Inferior parietal cortex (tissue), 1 donor: Measurements from ENCODE around the gene SOX14.

Experiments
- DNase-seq: peaks from one replicate; pipeline ENCODE4 v3.0.0-alpha.2; 2016; ENCODE audit errors: extremely low spot score

SOX14 gene

DNA sequence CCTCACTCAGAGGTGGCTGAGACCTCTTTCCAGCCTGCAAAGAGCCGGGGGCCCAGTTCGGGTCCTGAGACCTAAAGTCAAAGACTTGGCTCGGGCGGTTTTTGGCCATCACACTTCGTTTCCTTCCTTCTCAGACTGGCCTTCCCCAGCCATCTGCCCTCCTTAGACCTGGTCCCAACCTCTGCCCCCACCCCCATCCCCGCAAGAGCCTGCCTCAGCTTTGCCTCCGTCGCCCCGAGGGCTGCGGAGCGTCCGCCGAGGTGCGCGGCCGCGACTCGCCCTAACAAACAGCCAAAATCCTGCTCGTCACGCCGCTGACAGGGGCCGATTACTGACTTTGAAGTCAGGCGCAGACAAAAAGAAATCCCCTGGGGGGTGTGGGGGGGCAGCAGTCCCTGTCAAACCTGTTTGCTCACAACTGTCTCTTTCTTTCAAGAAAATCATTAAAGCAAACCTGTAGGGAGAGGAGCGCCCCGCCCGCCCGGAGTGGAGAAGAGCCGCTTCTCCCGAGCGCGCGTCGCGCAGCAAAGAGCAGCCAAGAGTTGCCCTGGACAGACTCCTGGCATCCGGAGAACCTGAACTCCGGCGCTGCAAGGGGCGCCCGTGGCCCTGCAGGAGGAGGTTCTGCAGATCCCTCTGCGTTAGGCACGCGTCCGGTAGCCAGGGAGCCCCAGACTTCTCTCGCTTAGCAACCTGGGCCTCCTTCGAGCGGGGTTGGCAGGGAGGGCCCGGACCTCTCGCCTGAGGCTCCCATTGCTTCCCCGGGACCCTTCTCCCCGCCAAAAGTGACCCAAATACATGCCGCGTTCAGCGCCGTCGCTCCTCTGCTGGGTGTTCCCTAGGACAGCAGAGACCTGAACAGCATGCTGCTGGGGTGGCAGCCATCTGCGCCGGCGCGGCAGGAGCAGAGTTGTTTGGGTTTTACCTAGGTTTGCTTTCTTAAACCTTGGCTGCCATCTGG lies 4.5 kb downstream of the SOX14 start:
- no peak for DNase-seq

DNA sequence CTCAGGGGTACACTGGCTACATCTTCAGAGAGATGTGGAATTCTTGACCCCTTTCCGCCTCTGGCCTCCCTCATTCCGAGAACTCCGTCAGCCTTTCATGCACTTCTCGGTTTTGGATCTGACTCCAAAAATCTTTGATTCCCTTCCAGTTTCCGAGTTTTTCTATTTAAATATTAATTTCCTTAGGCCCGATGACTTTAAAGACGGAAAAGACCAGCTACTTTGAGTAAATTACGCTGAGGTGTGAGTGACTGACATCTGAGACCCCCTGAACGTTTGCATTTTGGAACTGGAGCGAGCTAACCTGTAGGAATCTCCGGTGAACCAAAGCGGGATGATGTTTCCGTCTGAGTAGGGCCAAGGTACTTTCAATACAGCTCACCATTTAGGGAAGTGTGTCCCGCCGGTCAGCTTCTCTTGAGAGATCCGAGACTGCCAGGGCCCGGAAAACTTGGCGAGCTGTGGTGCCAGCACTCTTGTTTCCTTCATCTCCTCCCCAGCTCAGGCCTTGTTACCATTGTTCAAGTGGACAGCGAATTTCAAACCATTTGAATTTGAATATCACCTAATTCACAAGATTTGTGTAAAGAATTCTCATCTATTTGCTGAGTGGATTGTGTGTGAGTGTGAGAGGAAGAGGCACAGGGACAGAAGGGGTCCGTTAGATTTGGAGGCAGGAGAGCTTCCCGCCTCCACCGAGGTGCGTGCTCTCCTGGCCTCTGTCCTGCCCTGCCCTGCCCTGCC lies 5.4 kb downstream of the SOX14 start:
- DNase-seq: no peak

DNA sequence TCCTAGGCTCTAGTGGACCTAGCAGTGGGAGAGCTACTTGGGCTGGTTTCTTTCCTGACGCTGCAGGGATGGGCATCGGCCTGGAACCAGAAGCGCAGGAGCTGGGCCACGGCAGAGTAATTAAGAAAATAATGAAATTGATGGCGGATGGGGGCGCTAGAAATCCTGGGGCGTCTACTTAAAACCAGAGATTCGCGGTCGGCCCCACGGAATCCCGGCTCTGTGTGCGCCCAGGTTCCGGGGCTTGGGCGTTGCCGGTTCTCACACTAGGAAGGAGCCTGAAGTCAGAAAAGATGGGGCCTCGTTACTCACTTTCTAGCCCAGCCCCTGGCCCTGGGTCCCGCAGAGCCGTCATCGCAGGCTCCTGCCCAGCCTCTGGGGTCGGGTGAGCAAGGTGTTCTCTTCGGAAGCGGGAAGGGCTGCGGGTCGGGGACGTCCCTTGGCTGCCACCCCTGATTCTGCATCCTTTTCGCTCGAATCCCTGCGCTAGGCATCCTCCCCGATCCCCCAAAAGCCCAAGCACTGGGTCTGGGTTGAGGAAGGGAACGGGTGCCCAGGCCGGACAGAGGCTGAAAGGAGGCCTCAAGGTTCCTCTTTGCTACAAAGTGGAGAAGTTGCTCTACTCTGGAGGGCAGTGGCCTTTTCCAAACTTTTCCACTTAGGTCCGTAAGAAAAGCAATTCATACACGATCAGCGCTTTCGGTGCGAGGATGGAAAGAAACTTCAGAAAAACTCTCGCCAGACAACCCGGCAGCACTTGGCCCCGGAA lies 6.1 kb downstream of the SOX14 start:
- no peak for DNase-seq

DNA sequence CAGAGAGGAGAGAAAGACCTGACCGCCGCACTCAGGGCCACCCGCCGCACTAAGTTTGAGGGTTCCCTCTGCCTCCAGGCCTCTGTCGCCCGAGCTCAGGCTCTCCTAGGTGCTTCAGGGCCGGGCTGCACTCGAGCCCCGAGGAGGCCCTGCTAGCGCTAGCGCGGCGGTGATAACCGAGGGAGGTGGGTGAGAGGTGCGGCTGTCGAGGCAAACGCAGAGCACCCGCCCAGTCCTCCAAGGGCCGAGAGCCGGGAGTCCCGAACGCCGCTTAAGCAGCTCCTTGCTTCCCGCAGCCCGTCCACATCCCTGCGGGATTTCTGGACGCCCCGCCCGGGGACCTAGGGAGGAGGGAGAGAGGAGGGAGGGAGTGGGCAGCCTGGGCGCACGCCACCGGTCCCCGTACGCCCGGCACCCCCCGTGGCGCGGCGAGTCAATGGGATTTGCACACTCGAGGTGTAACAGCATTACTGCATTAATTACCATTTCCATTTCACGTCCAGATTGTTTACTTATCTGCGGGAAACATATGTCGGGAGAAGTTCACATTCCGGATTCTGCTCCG lies 6.8 kb downstream of the SOX14 start:
- no peak for DNase-seq

DNA sequence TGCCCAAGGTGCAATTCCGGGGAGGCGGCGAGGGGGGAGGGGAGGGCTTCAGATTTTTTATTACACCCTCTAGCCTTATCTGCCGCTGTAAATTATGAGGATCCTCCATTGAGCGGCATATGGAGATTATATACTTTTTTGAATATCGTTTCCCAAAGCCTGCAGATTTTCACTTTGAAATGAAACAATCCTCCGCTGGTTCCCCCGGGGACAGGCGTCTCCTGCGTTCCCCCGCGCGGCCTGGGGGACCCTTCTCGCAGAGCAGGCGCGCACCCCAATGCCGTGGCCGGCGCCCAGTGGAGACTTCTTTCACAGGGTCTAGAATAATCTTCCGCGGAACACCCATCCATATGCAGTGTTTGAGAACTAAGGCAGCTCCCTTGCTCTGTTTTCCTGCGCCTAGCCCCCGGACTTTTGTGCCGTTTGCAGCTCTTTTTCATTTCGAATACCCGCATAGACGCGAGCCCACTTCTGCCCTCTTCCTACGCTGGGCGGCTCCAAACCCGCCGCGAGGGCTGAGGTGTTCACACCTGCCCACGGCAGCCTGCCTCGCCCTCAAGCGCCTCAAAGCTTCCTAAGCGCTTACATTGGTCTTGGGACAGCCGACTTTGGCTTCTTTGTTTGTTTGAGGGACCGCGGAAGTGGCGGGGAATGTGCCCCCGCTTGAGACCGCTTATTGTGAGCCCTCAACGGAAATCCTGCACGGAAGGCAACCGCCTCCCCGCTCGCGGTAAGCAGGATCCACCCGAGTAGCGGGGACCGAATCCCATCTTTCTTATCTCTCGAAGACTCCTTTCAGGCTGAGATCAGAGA lies 7.5 kb downstream of the SOX14 start:
- DNase-seq: no peak

DNA sequence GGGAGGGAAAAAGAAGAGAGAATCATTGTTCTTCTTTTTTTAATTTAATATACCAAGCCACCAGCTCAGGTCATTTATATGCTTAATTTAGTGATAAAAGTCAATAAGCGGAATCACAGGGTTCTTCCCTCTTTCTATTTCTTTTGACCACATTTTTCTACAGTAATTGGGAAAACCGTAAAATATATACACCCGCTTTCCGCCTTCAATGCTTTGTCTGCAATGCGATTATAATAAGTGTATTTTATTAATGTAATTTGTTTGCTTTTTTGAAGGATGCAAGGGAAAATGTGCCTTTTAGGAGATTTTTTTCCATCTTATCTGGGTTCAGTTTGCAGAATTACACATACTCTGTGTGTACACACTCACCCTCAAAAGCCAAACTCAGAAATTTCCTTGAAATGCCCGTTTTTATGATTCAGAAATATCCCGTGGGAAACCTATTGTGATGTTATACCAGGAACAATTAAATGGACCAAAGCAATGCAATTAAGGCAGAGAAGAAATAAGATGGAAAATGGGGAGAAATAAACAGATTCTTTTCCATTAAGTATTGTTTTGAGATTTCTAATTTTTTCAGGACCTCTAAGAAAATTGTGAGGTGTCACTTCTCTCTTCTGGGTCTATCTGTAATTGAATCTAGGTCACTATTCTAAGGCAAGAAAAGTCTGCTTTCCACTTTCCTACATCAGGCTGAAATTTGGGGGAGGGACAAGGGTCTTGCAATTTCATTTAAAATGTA lies 8.3 kb downstream of the SOX14 start:
- no peak for DNase-seq

DNA sequence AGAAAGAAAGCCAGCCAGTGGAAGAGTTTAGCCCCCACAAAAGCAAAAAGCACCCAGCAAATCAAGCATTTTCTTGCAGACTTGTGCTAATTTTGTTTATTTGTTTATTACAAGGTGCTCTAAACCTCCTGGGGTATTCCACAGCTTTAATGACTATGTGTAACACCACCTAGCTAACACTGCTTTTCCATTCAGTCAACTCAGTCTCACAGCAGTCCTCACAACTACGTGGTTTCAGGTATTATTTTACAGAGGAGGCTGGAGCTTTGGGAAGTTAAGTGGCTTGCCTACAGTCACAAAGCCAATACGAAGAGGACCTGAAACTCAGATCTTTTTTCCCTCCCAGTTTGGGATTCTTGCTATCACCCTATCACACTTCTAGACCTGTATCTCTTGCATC lies 14.8 kb downstream of the SOX14 start:
- no peak for DNase-seq

DNA sequence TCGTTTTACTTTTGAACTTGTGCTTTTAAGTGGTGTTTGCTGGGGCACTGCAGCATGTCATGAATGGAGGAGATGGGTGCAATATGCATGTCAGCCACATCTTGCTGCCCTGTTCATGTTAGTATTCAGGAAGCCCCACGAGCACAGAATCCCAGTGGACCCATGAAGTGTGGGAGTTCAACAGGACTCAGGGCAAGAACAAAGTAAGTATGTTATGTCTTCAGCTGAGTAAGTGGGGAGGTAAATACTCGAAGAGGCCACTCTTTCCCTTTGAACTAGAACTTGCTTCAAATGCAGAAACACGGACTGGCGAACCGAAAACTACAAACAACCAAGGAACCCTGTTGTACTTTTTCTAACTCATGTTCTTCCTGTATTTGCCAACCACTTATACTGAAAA lies 23.4 kb downstream of the SOX14 start:
- no peak for DNase-seq

DNA sequence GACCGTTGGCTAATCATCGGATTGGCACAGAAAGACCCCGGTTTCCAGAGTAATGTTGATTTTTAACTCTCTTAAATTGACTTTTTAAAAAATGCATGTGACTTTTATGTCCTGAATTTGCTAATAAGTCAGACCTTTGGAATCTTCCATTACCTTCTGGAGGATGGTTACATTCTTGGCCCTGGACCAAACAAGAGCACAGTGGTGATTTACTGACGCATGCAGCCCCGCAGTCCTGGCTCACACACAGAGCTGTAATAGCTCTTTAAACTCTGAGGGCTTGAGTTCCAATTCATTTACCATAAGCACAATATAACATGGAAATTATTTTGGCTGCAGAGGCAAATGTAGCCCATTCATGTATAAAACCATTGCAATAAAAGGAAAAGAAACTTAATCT lies 25.1 kb downstream of the SOX14 start:
- no peak for DNase-seq

DNA sequence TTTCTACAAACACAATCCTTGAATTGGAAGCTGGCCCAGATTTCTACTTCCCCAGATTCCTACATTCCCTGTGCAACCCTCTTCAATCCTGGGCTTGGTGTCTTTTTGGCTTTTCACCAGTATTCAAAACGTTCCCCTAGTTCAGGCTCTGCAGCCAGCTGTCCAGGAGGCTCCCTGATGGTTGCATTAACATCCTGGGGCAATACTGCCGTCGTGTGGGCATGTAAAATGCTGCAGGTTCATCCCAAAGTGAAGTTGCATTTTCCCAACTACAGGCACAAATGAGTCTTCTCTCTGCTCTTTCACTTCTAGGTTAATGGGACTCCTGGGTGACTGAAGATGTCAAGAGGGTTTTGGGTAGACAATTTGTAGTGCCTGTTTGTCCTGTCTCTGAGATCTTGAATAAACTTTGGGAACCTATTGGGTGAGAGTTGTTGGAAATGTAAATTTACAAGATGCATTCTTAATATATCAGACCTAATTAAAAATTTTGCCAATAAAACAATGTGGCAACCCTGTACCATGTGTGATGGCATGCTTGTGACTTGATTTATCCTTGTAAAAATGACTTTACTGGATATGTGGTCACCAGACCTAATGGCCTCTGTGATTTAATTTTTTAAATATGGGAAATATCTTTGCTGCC lies 28.6 kb downstream of the SOX14 start:
- DNase-seq: no peak

DNA sequence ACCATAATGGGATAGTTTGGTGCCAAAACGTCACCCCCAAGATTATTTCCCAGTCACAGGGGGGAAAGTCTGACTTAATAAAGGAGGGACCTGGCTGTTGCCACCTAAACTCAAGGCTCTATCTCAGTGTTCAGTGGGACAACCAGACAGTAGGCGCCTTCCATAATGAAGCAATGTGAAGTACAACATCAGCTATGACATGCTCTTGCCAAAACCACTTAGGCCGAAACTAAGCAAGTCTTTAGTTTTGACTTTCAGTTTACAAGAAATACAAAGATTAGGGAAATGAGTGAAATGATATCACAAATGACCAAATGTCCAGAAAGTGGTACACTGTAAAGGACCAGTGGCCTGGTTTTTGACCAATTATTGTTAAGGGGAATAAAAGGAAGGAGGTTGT lies 32.9 kb downstream of the SOX14 start:
- DNase-seq: no peak

DNA sequence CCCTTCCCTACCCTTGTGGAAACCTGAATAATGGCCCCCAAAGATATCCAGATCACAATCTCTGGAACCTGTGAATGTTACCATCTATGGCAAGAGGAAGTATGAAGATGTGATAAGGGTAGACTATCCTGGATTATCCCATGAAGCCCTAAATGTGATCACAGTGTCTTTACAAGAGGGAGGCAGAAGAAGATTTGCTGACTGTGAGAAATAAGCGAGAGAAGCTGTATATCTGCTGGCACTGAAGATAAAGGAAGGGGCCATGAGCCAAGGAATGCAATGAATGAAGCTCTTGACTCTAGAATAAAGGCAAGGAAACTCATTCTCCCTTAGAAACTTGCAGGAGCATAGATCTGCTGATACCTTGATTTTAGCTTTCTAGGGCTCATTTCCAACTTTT lies 39.1 kb downstream of the SOX14 start:
- DNase-seq: no peak

DNA sequence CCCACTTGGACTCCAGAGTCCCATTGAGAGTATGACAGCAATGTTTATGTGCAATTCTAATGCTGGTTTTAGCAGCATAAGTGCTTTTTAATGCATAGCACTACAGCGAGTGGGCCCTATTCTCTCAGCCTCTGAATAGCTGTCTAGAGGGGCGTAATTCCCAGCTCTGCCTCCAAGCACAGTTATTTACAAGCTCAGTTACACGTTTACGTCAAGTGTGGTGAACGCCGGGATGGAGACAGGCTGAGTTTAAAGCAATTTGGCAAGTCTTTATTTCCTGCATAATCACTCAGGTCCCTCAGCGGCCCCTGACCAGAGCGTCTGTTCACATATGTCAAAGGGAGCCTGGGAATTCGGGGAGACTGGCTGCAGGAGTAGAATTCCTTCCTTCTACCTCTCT lies 43.9 kb downstream of the SOX14 start:
- DNase-seq: no peak

DNA sequence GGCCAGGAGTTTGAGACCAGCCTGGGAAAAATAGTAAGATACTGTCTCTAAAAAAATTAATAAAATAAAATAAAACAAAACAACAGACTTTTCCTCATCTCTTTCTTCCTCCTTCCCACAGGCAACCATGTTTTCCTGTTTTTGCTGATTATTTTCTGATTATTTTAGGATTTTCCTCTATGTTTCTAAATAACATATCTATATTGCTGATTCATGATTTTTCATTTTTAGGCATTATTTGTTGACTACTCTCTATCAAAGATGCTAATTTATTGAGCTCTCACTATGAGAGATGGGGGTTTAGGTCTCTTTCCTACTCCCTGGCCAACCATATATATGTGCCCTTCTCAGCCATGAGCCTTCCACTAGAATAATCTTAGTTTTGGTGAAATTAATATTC lies 45.4 kb downstream of the SOX14 start:
- no peak for DNase-seq

DNA sequence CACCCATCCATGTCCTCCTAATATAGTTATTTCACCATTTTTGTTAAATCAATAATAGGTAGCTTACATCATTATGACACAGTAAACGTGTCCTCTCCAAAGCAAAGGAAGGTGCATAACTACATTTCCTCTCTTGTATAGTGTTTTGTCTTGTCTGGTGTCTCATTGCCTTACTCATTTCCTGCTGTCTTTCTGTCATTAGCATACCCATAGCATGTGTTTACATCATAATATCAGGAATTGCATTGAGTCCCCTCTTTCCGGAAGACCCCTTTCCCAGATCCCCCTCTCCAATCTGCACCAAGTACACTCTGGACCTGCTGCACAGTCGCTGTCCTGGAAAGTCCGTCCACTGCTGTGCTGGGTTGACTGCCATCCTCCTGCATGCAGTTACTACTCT lies 47.9 kb downstream of the SOX14 start:
- DNase-seq: no peak

DNA sequence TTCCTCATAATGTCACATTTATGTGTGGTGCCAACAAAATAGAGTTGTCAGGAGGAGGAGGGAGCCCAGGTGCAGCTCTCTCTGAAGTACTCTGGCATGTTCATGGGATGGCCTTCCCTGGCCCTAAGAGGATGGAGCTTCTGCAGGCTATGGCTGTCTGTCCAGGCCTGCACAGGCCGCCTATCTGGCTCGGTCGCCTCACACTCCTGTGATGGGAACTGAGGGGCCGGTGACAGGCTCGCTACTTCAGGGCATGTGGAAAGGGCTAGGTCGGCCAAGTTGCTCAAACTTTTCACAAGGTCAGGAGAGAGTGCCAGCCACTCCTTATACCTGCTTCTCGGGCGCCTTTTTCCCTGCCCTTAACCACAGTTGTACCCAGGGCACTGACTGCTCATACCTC lies 51.1 kb downstream of the SOX14 start:
- DNase-seq: no peak
